Loucy (cell line): Measurements from ENCODE around the gene GAB2.

Source experiments
- H2AFZ ChIP-seq: fragments of 200-600 bp; sonication (generic); 2 replicates; pipeline ENCODE4 v1.6.0; 2016; ENCODE audit warnings: antibody characterized with exemption, mild to moderate bottlenecking, low read length, moderate library complexity
- H3F3A ChIP-seq: fragments of 200-600 bp; 2 replicates; pipeline ENCODE4 v1.6.0; 2016; ENCODE audit warnings: antibody characterized with exemption, low read depth, mild to moderate bottlenecking
- H3K27me3 ChIP-seq: fragments of 200-600 bp; sonication (generic); 2 replicates; pipeline ENCODE4 v1.6.1; 2014; ENCODE audit warnings: low read length, mild to moderate bottlenecking; ENCODE audit not compliant: insufficient read depth, poor library complexity, severe bottlenecking
- H3K36me3 ChIP-seq: fragments of 200-600 bp; sonication (generic); 2 replicates; pipeline ENCODE4 v1.6.1; 2016; ENCODE audit warnings: low read length; ENCODE audit not compliant: insufficient read depth
- H3K4me1 ChIP-seq: fragments of 200-600 bp; sonication (generic); 2 replicates; pipeline ENCODE4 v1.5.1; 2014; ENCODE audit warnings: low read length, mild to moderate bottlenecking; ENCODE audit not compliant: insufficient read depth, poor library complexity, severe bottlenecking
- H3K4me2 ChIP-seq: fragments of 200-600 bp; sonication (generic); 2 replicates; pipeline ENCODE4 v1.6.0; 2014; ENCODE audit warnings: antibody characterized with exemption, low read length, low read depth, mild to moderate bottlenecking; ENCODE audit not compliant: poor library complexity, severe bottlenecking
- H3K4me3 ChIP-seq: fragments of 200-600 bp; sonication (generic); 2 replicates; pipeline ENCODE4 v1.5.1; 2014; ENCODE audit warnings: low read length, mild to moderate bottlenecking, mixed read lengths; ENCODE audit not compliant: poor library complexity, severe bottlenecking
- H3K79me2 ChIP-seq: fragments of 200-600 bp; sonication (generic); 2 replicates; pipeline ENCODE4 v1.6.1; 2014; ENCODE audit warnings: low read length; ENCODE audit not compliant: insufficient read depth
- H3K9ac ChIP-seq: fragments of 200-600 bp; sonication (generic); 2 replicates; pipeline ENCODE4 v1.6.0; 2014; ENCODE audit warnings: mild to moderate bottlenecking, low read depth, low read length, moderate library complexity; ENCODE audit not compliant: poor library complexity, severe bottlenecking
- H3K9me2 ChIP-seq: fragments of 200-600 bp; sonication (generic); replicated peaks from 2 replicates; pipeline ENCODE4 v1.6.1; 2016; ENCODE audit warnings: low read depth, low read length, mixed read lengths
- H3K9me3 ChIP-seq: fragments of 200-600 bp; sonication (generic); 2 replicates; pipeline ENCODE4 v1.6.1; 2014; ENCODE audit warnings: mild to moderate bottlenecking, antibody characterized with exemption, low read length, low read depth; ENCODE audit not compliant: insufficient read depth
- H4K20me1 ChIP-seq: fragments of 200-600 bp; sonication (generic); 2 replicates; pipeline ENCODE4 v1.6.0; 2014; ENCODE audit warnings: antibody characterized with exemption, low read length, mild to moderate bottlenecking; ENCODE audit not compliant: insufficient read depth, poor library complexity, severe bottlenecking
- CTCF ChIP-seq: fragments of 200-600 bp; sonication (generic); conservative IDR thresholded peaks from 2 replicates; pipeline ENCODE4 v1.5.1; 2014; ENCODE audit warnings: mild to moderate bottlenecking, antibody characterized with exemption, low read length
- EZH2phosphoT487 ChIP-seq: fragments of 200-600 bp; IDR thresholded peaks from 2 replicates; pipeline ENCODE4 v1.6.1; 2018; ENCODE audit warnings: antibody characterized with exemption, mild to moderate bottlenecking, moderate library complexity, borderline replicate concordance

GAB2 gene

GRCh38 chr11:78313181-78313795 lies 104.3 kb downstream of the GAB2 start:
- H3K4me3 ChIP-seq, result no peak overlapping the region
- no peaks in the 10 kb centered on the region for H3K36me3 ChIP-seq
- no peak for TF ChIP-seq EZH2phosphoT487
- TF ChIP-seq CTCF, result no peak
- H3K9me2 ChIP-seq, result no peaks in the 10 kb centered on the region
- H3K4me2 ChIP-seq, result no peak overlapping the region
- no peaks in the 10 kb centered on the region for H3F3A ChIP-seq
- H3K27me3 ChIP-seq, result no peaks in the 10 kb centered on the region
- no peaks in the 10 kb centered on the region for H4K20me1 ChIP-seq
- no peak overlapping the region for H3K9ac ChIP-seq
- no peaks in the 10 kb centered on the region for H3K4me1 ChIP-seq
- no peaks in the 10 kb centered on the region for H3K79me2 ChIP-seq
- no peaks in the 10 kb centered on the region for H3K9me3 ChIP-seq
- no peak overlapping the region for H2AFZ ChIP-seq

- no peaks in the 10 kb centered on the region for H3K79me2 ChIP-seq
- H3K9me3 ChIP-seq, result no peaks in the 10 kb centered on the region
- no peaks in the 10 kb centered on the region for H3K27me3 ChIP-seq
- H2AFZ ChIP-seq, result no peak overlapping the region
- H3K9me2 ChIP-seq, result no peaks in the 10 kb centered on the region
- H3K9ac ChIP-seq, result no peak overlapping the region
- no peaks in the 10 kb centered on the region for H4K20me1 ChIP-seq
- TF ChIP-seq CTCF (no peak), EZH2phosphoT487 (no peak)
- H3K4me1 ChIP-seq, result no peaks in the 10 kb centered on the region
- H3K36me3 ChIP-seq, result no peaks in the 10 kb centered on the region
- H3K4me2 ChIP-seq, result no peak overlapping the region
- H3K4me3 ChIP-seq, result no peak overlapping the region
- H3F3A ChIP-seq, result no peaks in the 10 kb centered on the region
Observed at GRCh38 chr11:78312712-78313111, 104.9 kb downstream of the GAB2 start.

- no peak overlapping the region for H2AFZ ChIP-seq
- no peaks in the 10 kb centered on the region for H3K79me2 ChIP-seq
- no peak overlapping the region for H3K4me3 ChIP-seq
- no peaks in the 10 kb centered on the region for H3K27me3 ChIP-seq
- no peaks in the 10 kb centered on the region for H3K9me2 ChIP-seq
- no peak overlapping the region for H3K9ac ChIP-seq
- H3K4me1 ChIP-seq, result no peaks in the 10 kb centered on the region
- H3K36me3 ChIP-seq, result no peaks in the 10 kb centered on the region
- no peaks in the 10 kb centered on the region for H3K9me3 ChIP-seq
- no peaks in the 10 kb centered on the region for H4K20me1 ChIP-seq
- TF ChIP-seq CTCF, result no peak
- no peak for TF ChIP-seq EZH2phosphoT487
- H3K4me2 ChIP-seq, result no peak overlapping the region
- no peaks in the 10 kb centered on the region for H3F3A ChIP-seq
Observed at GRCh38 chr11:78311702-78312371, 105.8 kb downstream of the GAB2 start.
